IMR-90 (cell line): ENCODE results near the gene FAM78B.
A peak's percentile ranks its signal among the peaks of the same experiment; 100 is the strongest.

Experiments
- CEBPB ChIP-seq: IDR thresholded peaks from 2 replicates; pipeline ENCODE4 v1.6.1; 2012; ENCODE audit warnings: low read depth, low read length, improper control_type of control experiment
- CHD1 ChIP-seq: IDR thresholded peaks from 2 replicates; pipeline ENCODE4 v1.6.1; 2012; ENCODE audit warnings: low read depth, low read length, improper control_type of control experiment
- FOS ChIP-seq: fragments of 150-350 bp; IDR thresholded peaks from 2 replicates; pipeline ENCODE4 v1.6.1; 2016; ENCODE audit warnings: low read depth, low read length
- POLR2A ChIP-seq: IDR thresholded peaks from 2 replicates; pipeline ENCODE4 v1.6.1; 2012; ENCODE audit warnings: mild to moderate bottlenecking, low read depth, low read length
- RAD21 ChIP-seq: IDR thresholded peaks from 2 replicates; pipeline ENCODE4 v1.6.1; 2012; ENCODE audit warnings: low read length, improper control_type of control experiment
- SMC3 ChIP-seq: fragments of 150-350 bp; IDR thresholded peaks from 2 replicates; pipeline ENCODE4 v1.6.1; 2016; ENCODE audit warnings: low read depth, mild to moderate bottlenecking, antibody characterized with exemption, low read length, moderate library complexity
- TF ChIP-seq, protein P1 (sequence below): conservative IDR thresholded peaks from 2 replicates; pipeline ENCODE4 v1.5.1; 2012; ENCODE audit warnings: mild to moderate bottlenecking, low read depth, low read length, improper control_type of control experiment

DNA sequence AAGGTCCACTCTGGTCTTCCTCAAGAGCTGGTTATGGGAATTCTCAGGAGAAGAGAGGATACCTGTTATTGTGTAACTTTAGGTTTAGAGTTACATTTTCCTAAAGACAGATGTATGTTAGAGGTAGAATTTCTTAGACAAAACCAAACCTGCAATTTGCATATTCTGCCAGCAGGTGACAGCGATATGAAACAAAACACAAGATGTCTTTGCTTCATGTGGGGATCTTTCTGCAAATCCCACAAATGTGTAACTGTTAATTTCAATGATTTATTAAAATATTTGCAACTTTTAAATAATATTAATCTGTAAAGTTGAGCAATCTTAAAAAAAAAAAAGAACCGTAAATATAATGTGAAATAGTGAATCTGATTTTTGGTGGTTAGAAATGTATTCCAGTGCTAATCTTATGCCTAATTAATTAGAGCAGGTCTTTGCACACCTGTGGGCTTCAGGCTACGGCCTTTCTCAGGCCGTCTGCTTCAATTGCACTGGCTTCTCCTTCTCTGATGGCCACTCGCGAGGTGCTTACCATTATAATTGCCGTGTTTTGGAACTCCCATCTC lies 33.4 kb downstream of the FAM78B start:
- TF ChIP-seq, protein P1, sequence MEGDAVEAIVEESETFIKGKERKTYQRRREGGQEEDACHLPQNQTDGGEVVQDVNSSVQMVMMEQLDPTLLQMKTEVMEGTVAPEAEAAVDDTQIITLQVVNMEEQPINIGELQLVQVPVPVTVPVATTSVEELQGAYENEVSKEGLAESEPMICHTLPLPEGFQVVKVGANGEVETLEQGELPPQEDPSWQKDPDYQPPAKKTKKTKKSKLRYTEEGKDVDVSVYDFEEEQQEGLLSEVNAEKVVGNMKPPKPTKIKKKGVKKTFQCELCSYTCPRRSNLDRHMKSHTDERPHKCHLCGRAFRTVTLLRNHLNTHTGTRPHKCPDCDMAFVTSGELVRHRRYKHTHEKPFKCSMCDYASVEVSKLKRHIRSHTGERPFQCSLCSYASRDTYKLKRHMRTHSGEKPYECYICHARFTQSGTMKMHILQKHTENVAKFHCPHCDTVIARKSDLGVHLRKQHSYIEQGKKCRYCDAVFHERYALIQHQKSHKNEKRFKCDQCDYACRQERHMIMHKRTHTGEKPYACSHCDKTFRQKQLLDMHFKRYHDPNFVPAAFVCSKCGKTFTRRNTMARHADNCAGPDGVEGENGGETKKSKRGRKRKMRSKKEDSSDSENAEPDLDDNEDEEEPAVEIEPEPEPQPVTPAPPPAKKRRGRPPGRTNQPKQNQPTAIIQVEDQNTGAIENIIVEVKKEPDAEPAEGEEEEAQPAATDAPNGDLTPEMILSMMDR: peak; percentile 18; the same call in 1 of the 2 replicates
- TF ChIP-seq FOS (no peak), POLR2A (no peak), SMC3 (no peak), CEBPB (no peak), CHD1 (no peak), RAD21 (peak; percentile 15; the same call in 1 of the 2 replicates)
